ENCODE results near the gene SIAH1. TPM values are rescaled to one million over a fixed set of nuclear protein-coding genes. Genes with fewer than 3 reads are reported as not detected.
"Not testable (repeated sequence)": the region's sequence is repeated elsewhere in the genome, so short reads cannot be mapped to it uniquely, and the experiment has no call there.

SIAH1 gene
- total RNA-seq, 1 donor from 2014 or later = 15.1 TPM

- peaks cover 42% of the 10 kb centered on the region for H3K4me1 Mint-ChIP-seq
- H3K36me3 Mint-ChIP-seq (ENCODE audit: low read depth) = peaks cover 2% of the 10 kb centered on the region
- no peaks in the 10 kb centered on the region for H3K27me3 Mint-ChIP-seq
- peak overlapping the region; percentile 15 for H3K27ac Mint-ChIP-seq
- peak overlapping the region; percentile 89 for H3K4me3 Mint-ChIP-seq
- no peaks in the 10 kb centered on the region for H3K9me3 Mint-ChIP-seq
- DNase-seq = no peak
- intact Hi-C loops (cut with micrococcal nuclease) = loop anchor here (5.0 to 10.0 kb wide), 3 partner anchors 125 to 1393 kb away; partner anchors contain the start of genes DNAJA2, LONP2 and N4BP1
Measured at GRCh38 chr16:48367441-48368049, 17.7 kb downstream of the SIAH1 start.

GRCh38 chr16:48366165-48367093 lies 18.8 kb downstream of the SIAH1 start:
- Mint-ChIP-seq H3K4me1 (peaks cover 43% of the 10 kb centered on the region), H3K4me3 (peak overlapping the region; percentile 89), H3K27me3 (no peaks in the 10 kb centered on the region), H3K9me3 (no peaks in the 10 kb centered on the region), H3K36me3 (ENCODE audit: low read depth) (peaks cover 4% of the 10 kb centered on the region), H3K27ac (peak overlapping the region; percentile 91)
- intact Hi-C loops (cut with micrococcal nuclease) = loop anchor here (1.0 to 10.0 kb wide), 5 partner anchors 12 to 1392 kb away; partner anchors contain the start of genes DNAJA2, LONP2 and N4BP1
- peak; percentile 88 for DNase-seq

GRCh38 chr16:48365601-48366164 lies 19.5 kb downstream of the SIAH1 start:
- H3K27me3 Mint-ChIP-seq = no peaks in the 10 kb centered on the region
- H3K9me3 Mint-ChIP-seq = no peaks in the 10 kb centered on the region
- H3K27ac Mint-ChIP-seq = peak overlapping the region; percentile 91
- intact Hi-C loops (cut with micrococcal nuclease) = loop anchor here (1.0 to 10.0 kb wide), 5 partner anchors 11 to 1391 kb away; partner anchors contain the start of genes DNAJA2, LONP2 and N4BP1
- peaks cover 46% of the 10 kb centered on the region for H3K4me1 Mint-ChIP-seq
- DNase-seq = peak; percentile 95
- peaks cover 7% of the 10 kb centered on the region for H3K36me3 Mint-ChIP-seq (ENCODE audit: low read depth)
- H3K4me3 Mint-ChIP-seq = peak overlapping the region; percentile 89

- no peak for DNase-seq
- Mint-ChIP-seq H3K27me3 (no peaks in the 10 kb centered on the region), H3K27ac (peak overlapping the region; percentile 80), H3K9me3 (no peaks in the 10 kb centered on the region), H3K36me3 (ENCODE audit: low read depth) (peaks cover 8% of the 10 kb centered on the region), H3K4me3 (peak overlapping the region; percentile 89), H3K4me1 (peaks cover 45% of the 10 kb centered on the region)
- intact Hi-C loops (cut with micrococcal nuclease) = loop anchor here (5.0 to 10.0 kb wide), 3 partner anchors 123 to 1390 kb away; partner anchors contain the start of genes DNAJA2, LONP2 and N4BP1
Measured at GRCh38 chr16:48365025-48365600, 20.1 kb downstream of the SIAH1 start.

GRCh38 chr16:48361540-48362144 lies 23.6 kb downstream of the SIAH1 start:
- no peak for DNase-seq
- Mint-ChIP-seq H3K27me3 (no peaks in the 10 kb centered on the region), H3K4me1 (peaks cover 31% of the 10 kb centered on the region), H3K27ac (no peak overlapping the region), H3K9me3 (no peaks in the 10 kb centered on the region), H3K4me3 (no peak overlapping the region), H3K36me3 (ENCODE audit: low read depth) (peaks cover 21% of the 10 kb centered on the region)
- intact Hi-C loops (cut with micrococcal nuclease) = loop anchor here (10.0 kb wide), 1 partner anchor 1387 kb away; the partner anchor contains the start of gene DNAJA2

DNA sequence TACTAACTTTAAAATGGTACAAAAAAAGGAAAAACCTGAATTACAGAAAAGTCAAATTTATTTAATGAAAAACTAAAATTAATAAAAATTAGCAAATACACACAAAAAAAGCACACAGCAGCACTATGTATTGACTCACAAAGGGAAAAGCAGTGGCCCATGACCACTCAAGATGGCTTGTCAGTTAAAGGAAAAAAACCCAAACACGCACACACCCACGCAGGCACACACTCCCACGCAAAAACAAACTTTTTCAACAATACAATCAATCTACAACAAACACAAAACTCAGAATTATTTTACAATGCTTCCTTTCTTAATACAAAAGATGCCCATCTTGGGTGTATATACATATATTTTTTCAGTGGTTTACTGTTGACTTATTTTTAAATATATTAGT lies 24.2 kb downstream of the SIAH1 start:
- peaks cover 21% of the 10 kb centered on the region for H3K36me3 Mint-ChIP-seq (ENCODE audit: low read depth)
- H3K9me3 Mint-ChIP-seq = no peaks in the 10 kb centered on the region
- H3K4me3 Mint-ChIP-seq = no peak overlapping the region
- intact Hi-C loops (cut with micrococcal nuclease) = loop anchor here (10.0 kb wide), 1 partner anchor 1386 kb away; the partner anchor contains the start of gene DNAJA2
- no peaks in the 10 kb centered on the region for H3K27me3 Mint-ChIP-seq
- H3K4me1 Mint-ChIP-seq = peaks cover 25% of the 10 kb centered on the region
- no peak overlapping the region for H3K27ac Mint-ChIP-seq
- DNase-seq = no peak

DNA sequence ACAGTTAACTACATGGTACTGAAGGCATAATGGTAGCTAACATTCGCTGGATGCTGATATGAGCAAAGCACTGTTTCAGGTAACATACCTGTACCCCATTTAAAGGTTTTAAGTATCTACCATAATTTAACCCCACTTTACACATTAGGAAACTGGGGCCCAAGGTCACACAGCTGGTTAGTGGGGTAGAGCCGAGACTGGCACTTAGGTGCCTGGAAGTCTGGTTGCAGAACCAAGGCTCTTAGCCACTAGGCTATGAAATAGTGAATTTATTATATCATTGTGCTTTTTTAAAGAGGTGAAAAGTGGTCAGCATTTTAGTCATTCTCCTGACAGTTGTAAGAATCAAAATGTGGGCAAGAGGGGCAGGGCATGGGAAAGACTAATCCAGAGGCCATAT lies 25.2 kb downstream of the SIAH1 start:
- no peaks in the 10 kb centered on the region for H3K9me3 Mint-ChIP-seq
- H3K4me1 Mint-ChIP-seq = peaks cover 22% of the 10 kb centered on the region
- no peak overlapping the region for H3K27ac Mint-ChIP-seq
- H3K36me3 Mint-ChIP-seq (ENCODE audit: low read depth) = peaks cover 26% of the 10 kb centered on the region
- no peak for DNase-seq
- intact Hi-C loops (cut with micrococcal nuclease) = loop anchor here (10.0 kb wide), 1 partner anchor 1385 kb away; the partner anchor contains the start of gene DNAJA2
- H3K27me3 Mint-ChIP-seq = no peaks in the 10 kb centered on the region
- H3K4me3 Mint-ChIP-seq = no peak overlapping the region

- no peaks in the 10 kb centered on the region for H3K27me3 Mint-ChIP-seq
- peaks cover 36% of the 10 kb centered on the region for H3K36me3 Mint-ChIP-seq (ENCODE audit: low read depth)
- H3K9me3 Mint-ChIP-seq = no peaks in the 10 kb centered on the region
- peaks cover 27% of the 10 kb centered on the region for H3K4me1 Mint-ChIP-seq
- no peak overlapping the region for H3K4me3 Mint-ChIP-seq
- H3K27ac Mint-ChIP-seq = no peak overlapping the region
- DNase-seq = no peak
- intact Hi-C loops (cut with micrococcal nuclease) = no loop called here
Measured at GRCh38 chr16:48358419-48358818, 26.8 kb downstream of the SIAH1 start.

DNA sequence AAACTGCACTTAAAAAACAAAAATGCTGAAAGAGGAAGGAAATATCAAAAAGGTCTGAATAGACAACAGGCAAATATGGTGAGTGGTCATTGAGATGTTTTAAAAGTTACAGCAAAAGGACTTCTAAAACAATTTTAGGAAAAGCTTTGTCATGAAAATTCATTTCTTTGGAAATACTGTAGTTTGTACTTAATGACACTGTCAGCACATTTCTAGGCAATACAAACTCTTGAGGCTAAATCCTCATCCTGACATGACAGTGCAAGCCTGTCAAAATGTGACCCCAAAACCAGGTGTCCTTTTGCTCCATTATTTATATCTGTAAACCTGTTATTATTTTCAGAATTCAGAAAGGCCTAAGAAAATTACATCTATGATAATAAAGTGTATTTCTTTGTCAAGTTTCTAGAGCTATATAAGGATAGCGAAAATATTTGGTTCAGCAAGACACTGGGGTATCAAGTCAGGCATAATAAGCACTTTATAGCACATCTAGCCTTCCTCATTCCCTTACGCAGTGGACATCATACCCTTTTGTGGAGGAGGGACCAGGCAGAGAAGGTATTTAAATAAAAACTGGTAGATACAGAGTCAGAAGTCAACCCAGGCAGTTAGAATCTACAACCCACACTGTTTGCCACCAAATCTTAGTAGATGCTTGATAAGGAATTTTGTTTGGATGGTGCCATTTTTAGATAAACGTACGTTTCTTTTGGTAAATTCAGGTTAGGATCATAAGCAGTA lies 28.4 kb downstream of the SIAH1 start:
- Mint-ChIP-seq H3K9me3 (no peaks in the 10 kb centered on the region), H3K27me3 (no peaks in the 10 kb centered on the region), H3K4me3 (no peak overlapping the region), H3K36me3 (ENCODE audit: low read depth) (peaks cover 38% of the 10 kb centered on the region), H3K27ac (no peak overlapping the region), H3K4me1 (peaks cover 26% of the 10 kb centered on the region)
- no peak for DNase-seq
- intact Hi-C loops (cut with micrococcal nuclease) = no loop called here

GRCh38 chr16:48354877-48355855 lies 30.0 kb downstream of the SIAH1 start:
- H3K4me1 Mint-ChIP-seq = peaks cover 23% of the 10 kb centered on the region
- H3K27ac Mint-ChIP-seq = peak overlapping the region; percentile 6
- no peak overlapping the region for H3K4me3 Mint-ChIP-seq
- intact Hi-C loops (cut with micrococcal nuclease) = loop anchor here (1.0 to 5.0 kb wide), 4 partner anchors 11 to 102 kb away; partner anchors contain the start of gene SIAH1
- H3K9me3 Mint-ChIP-seq = no peaks in the 10 kb centered on the region
- H3K27me3 Mint-ChIP-seq = no peaks in the 10 kb centered on the region
- peaks cover 49% of the 10 kb centered on the region for H3K36me3 Mint-ChIP-seq (ENCODE audit: low read depth)
- no peak for DNase-seq

- H3K4me1 Mint-ChIP-seq = peaks cover 23% of the 10 kb centered on the region
- intact Hi-C loops (cut with micrococcal nuclease) = loop anchor here (1.0 to 5.0 kb wide), 4 partner anchors 12 to 103 kb away; partner anchors contain the start of gene SIAH1
- H3K27ac Mint-ChIP-seq, H3K4me3 Mint-ChIP-seq, DNase-seq, H3K9me3 Mint-ChIP-seq, H3K27me3 Mint-ChIP-seq: not testable (repeated sequence)
- H3K36me3 Mint-ChIP-seq (ENCODE audit: low read depth) = peaks cover 56% of the 10 kb centered on the region
Measured at GRCh38 chr16:48354385-48354784, 30.8 kb downstream of the SIAH1 start.

Measured in activated CD4-positive, alpha-beta T cell treated with anti-CD3 and anti-CD28 coated beads, Interleukin-2, amount 10 ng/mL, durations not matched to agents 24 days and 14 days (primary cell).